ENCODE results near the gene TM7SF2.

GRCh38 chr11:65156256-65156655 lies 44.6 kb downstream of the TM7SF2 start:
- TF ChIP-seq CTCF (IDR thresholded peaks at IDR 0.05 in 8 of 11, conservative IDR thresholded peaks at IDR 0.05 in 3 of 11) (no peak), POLR2A (IDR thresholded peaks at IDR 0.05) (no peak), POLR2AphosphoS5 (IDR thresholded peaks at IDR 0.05) (no peak)

All from spleen (tissue), 7 donors.